ENCODE data around the gene MRPL43. TPM values are rescaled to one million over a fixed set of nuclear protein-coding genes. Genes with fewer than 3 reads are reported as not detected.

MRPL43 gene
- total and polyA plus RNA-seq, 9 of the 15 experiments (the other 6 are each of a cell fraction or from before 2014, with no cell fraction given), result 15.1 to 63.7 (median 37.2) TPM

DNA sequence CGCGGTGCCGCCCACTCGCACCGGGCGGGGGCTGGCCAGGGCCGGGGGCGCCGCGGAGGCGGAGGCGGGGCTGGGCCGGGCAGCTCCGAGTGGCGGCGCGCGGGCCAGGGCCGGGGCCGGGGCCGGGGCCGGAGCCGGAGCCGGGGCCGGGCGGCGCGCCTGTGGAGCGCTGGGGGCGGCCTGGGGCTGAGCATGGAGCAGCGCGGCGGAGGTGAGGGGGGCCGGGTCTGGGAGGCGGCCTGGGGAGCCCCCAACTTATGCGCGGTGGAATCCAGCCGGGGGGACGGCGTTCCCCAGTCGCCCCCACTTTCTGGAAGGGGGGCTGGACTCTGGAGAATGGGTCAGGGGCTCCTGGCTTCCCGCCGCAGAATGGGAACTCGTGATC lies 12.4 kb upstream of the MRPL43 start, which contains the start of gene LZTS2:
Gene LZTS2, plus strand, starts transcription at position 67 of the 385 bp plus-strand sequence. CDS start 2,731 bp downstream, outside the sequence.
- DNase-seq (ENCODE audit: extremely low read depth in 1 of 4, low spot score in 3 of 4) (peak in 3 of 4 experiments; percentile 78 to 81 (median 80)), ATAC-seq (peak; percentile 41; the same call in 2 of the 3 replicates), FAIRE-seq (no peak)
- peak within 1 kb of the TSS; percentile 76 for H3K4me3 ChIP-seq
- H3K4me1 ChIP-seq (replicated peaks in 1 of 2; ENCODE audit: control insufficient read depth in 2 of 2, insufficient read depth in 2 of 2, low read length in 2 of 2), result peaks cover 26 to 81% of the 10 kb centered on the region in 2 experiments; a peak in 4 of 5 replicates
- no peaks in the 10 kb centered on the region for H3K9me3 ChIP-seq (replicated peaks; ENCODE audit: control insufficient read depth, insufficient read depth, low read depth, low read length)
- H3K79me2 ChIP-seq (ENCODE audit: control insufficient read depth, insufficient read depth, low read length), result peaks cover 64% of the 10 kb centered on the region
- peaks cover 30% of the 10 kb centered on the region; the same call in 2 of the 3 replicates for H3K36me3 ChIP-seq (ENCODE audit: control insufficient read depth, insufficient read depth, low read length)
- no peaks in the 10 kb centered on the region for H4K20me1 ChIP-seq (replicated peaks; ENCODE audit: control insufficient read depth, insufficient read depth, low read length)
- peak within 1 kb of the TSS; percentile 100 for H3K4me2 ChIP-seq (ENCODE audit: insufficient read depth, low read length)
- intact Hi-C loops (cut with micrococcal nuclease) (no loop called here), in situ Hi-C loops (cut with MboI) (loop anchor here (25.0 kb wide), 1 partner anchor 1038 kb away; no protein-coding TSS in a partner anchor)
- no peaks in the 10 kb centered on the region for H3K9me1 ChIP-seq (ENCODE audit: control insufficient read depth, insufficient read depth, low read length)
- ChIA-PET POLR2A (interaction anchor here (0.6 to 1.0 kb wide), 3 partner anchors 12 to 64 kb away, joined by 3 to 5 read pairs (median 3); no protein-coding TSS in a partner anchor), CTCF (ENCODE audit: low intra/inter-chr PET ratio) (interaction anchor here (0.5 to 9.3 kb wide), 3 partner anchors 13 to 67 kb away, joined by 3 to 150 read pairs (median 3); no protein-coding TSS in a partner anchor)
- peak within 1 kb of the TSS; percentile 86 for H2AFZ ChIP-seq (ENCODE audit: low read depth, low read length)
- H3K9ac ChIP-seq (ENCODE audit: insufficient read depth in 1 of 2, low read depth in 2 of 2, low read length in 2 of 2), result peak within 1 kb of the TSS; percentile 85 to 90
- H3K27me3 ChIP-seq (ENCODE audit: control insufficient read depth in 2 of 2, insufficient read depth in 2 of 2, low read length in 2 of 2), result no peaks in the 10 kb centered on the region
- no TSS peak for BruUV-seq (replicated peaks)
- 0% methylated on average over 6 of the region's 44 CpGs for WGBS (ENCODE audit: insufficient coverage, low coverage, missing lambda C conversion rate)
- H3K27ac ChIP-seq (ENCODE audit: extremely low read depth, low read depth, low read length), result peak within 1 kb of the TSS; percentile 93
- TF ChIP-seq, protein P1, sequence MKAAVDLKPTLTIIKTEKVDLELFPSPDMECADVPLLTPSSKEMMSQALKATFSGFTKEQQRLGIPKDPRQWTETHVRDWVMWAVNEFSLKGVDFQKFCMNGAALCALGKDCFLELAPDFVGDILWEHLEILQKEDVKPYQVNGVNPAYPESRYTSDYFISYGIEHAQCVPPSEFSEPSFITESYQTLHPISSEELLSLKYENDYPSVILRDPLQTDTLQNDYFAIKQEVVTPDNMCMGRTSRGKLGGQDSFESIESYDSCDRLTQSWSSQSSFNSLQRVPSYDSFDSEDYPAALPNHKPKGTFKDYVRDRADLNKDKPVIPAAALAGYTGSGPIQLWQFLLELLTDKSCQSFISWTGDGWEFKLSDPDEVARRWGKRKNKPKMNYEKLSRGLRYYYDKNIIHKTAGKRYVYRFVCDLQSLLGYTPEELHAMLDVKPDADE (conservative IDR thresholded peaks at IDR 0.05; ENCODE audit: control insufficient read depth, low read depth, low read length), result 0 out of 2 replicates have a peak, but pooled peaks have one; percentile 4
- TF ChIP-seq MAFG (tag; conservative IDR thresholded peaks at IDR 0.05) (no peak), MAFF (IDR thresholded peaks at IDR 0.05; ENCODE audit: low read length) (no peak), PHF8 (IDR thresholded peaks at IDR 0.05; ENCODE audit: borderline replicate concordance, low read length) (peak; percentile 27; the same call in 1 of the 2 replicates), NFYB (IDR thresholded peaks at IDR 0.05; ENCODE audit: extremely low read depth, insufficient read length) (no peak), CTBP1 (IDR thresholded peaks at IDR 0.05; ENCODE audit: borderline replicate concordance) (no peak), CHD2 (IDR thresholded peaks at IDR 0.05; ENCODE audit: low read depth, low read length) (no peak), NRF1 (conservative IDR thresholded peaks at IDR 0.05 in 1 of 2, IDR thresholded peaks at IDR 0.05 in 1 of 2) (0 out of 4 replicates have a peak, but pooled peaks have one; percentile 6 to 8), CC2D1A (IDR thresholded peaks at IDR 0.05) (no peak), SAFB2 (IDR thresholded peaks at IDR 0.05; ENCODE audit: borderline replicate concordance, low read depth, low read length, severe bottlenecking) (no peak), KLF1 (tag; IDR thresholded peaks at IDR 0.05) (no peak)
- TF ChIP-seq, protein P2, sequence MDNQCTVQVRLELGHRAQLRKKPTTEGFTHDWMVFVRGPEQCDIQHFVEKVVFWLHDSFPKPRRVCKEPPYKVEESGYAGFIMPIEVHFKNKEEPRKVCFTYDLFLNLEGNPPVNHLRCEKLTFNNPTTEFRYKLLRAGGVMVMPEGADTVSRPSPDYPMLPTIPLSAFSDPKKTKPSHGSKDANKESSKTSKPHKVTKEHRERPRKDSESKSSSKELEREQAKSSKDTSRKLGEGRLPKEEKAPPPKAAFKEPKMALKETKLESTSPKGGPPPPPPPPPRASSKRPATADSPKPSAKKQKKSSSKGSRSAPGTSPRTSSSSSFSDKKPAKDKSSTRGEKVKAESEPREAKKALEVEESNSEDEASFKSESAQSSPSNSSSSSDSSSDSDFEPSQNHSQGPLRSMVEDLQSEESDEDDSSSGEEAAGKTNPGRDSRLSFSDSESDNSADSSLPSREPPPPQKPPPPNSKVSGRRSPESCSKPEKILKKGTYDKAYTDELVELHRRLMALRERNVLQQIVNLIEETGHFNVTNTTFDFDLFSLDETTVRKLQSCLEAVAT (IDR thresholded peaks at IDR 0.05), result no peak
- TF ChIP-seq, protein P3, sequence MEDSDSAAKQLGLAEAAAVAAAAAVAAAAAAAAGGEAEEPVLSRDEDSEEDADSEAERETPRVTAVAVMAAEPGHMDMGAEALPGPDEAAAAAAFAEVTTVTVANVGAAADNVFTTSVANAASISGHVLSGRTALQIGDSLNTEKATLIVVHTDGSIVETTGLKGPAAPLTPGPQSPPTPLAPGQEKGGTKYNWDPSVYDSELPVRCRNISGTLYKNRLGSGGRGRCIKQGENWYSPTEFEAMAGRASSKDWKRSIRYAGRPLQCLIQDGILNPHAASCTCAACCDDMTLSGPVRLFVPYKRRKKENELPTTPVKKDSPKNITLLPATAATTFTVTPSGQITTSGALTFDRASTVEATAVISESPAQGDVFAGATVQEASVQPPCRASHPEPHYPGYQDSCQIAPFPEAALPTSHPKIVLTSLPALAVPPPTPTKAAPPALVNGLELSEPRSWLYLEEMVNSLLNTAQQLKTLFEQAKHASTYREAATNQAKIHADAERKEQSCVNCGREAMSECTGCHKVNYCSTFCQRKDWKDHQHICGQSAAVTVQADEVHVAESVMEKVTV (CRISPR knock-in tag; IDR thresholded peaks at IDR 0.05), result no peak
- TF ChIP-seq, protein P4, sequence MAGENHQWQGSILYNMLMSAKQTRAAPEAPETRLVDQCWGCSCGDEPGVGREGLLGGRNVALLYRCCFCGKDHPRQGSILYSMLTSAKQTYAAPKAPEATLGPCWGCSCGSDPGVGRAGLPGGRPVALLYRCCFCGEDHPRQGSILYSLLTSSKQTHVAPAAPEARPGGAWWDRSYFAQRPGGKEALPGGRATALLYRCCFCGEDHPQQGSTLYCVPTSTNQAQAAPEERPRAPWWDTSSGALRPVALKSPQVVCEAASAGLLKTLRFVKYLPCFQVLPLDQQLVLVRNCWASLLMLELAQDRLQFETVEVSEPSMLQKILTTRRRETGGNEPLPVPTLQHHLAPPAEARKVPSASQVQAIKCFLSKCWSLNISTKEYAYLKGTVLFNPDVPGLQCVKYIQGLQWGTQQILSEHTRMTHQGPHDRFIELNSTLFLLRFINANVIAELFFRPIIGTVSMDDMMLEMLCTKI (IDR thresholded peaks at IDR 0.05; ENCODE audit: partially characterized antibody), result no peak
- TF ChIP-seq, protein P5, sequence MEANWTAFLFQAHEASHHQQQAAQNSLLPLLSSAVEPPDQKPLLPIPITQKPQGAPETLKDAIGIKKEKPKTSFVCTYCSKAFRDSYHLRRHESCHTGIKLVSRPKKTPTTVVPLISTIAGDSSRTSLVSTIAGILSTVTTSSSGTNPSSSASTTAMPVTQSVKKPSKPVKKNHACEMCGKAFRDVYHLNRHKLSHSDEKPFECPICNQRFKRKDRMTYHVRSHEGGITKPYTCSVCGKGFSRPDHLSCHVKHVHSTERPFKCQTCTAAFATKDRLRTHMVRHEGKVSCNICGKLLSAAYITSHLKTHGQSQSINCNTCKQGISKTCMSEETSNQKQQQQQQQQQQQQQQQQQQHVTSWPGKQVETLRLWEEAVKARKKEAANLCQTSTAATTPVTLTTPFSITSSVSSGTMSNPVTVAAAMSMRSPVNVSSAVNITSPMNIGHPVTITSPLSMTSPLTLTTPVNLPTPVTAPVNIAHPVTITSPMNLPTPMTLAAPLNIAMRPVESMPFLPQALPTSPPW (CRISPR knock-in tag; IDR thresholded peaks at IDR 0.05), result peak; percentile 88
